TTC549 (cell line): ENCODE results near the gene GAL.
"Not testable (repeated sequence)": the region's sequence is repeated elsewhere in the genome, so short reads cannot be mapped to it uniquely, and the experiment has no call there.

ENCODE experiments used
- FAIRE-seq: peaks from 2 replicates; lab custom pipeline; 2012; peaks lifted over from hg19 to GRCh38; lab: Jason Lieb, UNC

GAL gene, protein sequence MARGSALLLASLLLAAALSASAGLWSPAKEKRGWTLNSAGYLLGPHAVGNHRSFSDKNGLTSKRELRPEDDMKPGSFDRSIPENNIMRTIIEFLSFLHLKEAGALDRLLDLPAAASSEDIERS

DNA sequence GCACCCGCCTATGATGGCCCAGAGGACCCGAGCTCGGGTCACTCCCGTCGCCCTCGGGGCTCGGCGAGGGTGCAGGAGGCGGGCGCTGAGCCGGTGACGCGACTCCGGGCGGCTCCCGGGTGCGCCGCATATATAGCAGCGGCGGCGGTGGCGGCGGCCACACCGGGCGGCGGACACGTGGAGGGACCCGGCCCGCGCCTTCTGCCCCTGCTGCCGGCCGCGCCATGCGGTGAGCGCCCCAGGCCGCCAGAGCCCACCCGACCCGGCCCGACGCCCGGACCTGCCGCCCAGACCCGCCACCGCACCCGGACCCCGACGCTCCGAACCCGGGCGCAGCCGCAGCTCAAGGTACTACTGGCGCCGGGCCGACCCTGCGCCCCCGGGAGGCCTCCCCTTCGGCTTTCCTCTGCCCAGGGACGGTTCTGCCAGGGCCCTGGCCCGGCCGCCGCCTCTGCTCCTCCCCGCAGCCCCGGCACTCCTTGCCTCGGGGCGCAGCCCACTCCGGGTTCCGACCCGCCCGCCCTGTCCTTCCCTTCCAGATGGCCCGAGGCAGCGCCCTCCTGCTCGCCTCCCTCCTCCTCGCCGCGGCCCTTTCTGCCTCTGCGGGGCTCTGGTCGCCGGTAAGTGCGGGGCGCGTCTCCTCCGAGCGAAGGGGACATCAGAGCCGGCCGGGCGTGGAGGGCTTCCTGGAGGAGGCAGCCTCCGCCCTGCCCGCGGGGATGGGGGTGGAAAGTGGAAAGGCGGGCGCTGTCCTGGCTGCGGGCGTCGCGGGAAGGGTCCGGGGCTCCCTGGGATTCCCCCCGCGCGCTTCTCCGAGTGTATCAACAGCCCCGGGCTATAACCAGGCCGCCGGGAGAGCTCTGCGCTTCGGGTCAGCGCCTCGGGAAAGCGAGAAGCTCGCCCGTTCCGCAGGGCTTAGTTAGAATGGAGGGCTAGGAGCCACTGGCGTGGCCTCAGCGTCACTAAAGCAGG lies at the start of gene GAL:
TSS of gene GAL (plus strand) at position 160 of the 972 bp plus-strand sequence. CDS start at position 540, 380 bp downstream.
- no peak for FAIRE-seq

DNA sequence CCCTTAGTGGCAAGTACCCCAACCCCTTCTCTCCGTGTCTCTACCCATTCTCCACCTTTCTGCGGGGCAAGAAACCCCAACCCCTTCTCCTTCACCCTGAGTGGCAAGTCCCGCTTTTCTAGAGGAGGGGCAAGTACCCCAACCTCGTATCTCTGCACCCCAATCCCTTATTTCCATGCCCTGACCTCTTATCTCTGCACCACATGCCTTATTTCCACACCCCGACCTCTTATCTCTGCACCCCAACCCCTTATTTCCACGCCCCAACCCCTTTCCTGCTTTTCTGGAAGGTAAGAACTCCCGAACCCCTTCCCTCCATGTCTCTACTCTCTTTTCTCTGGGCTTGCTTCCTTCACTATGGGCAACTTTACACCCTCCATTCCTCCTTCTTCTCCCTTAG lies 49.7 kb upstream of the GAL start:
- FAIRE-seq: not testable (repeated sequence)

DNA sequence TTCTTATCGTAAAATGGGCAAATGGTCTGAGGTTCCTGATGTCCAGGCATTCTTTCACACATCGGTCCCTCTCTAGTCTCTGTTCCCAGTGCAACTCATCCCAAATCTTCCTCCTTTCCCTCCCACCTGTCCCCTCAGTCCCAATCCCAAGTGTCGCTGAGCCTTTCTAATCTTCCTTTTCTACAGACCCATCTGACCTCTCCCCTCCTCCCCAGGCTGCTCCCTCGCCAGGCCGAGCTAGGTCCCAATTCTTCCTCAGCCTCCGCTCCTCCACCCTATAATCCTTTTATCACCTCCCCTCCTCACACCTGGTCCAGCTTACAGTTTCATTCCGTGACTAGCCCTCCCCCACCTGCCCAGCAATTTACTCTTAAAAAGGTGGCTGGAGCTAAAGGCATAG lies 49.2 kb upstream of the GAL start:
- not testable (repeated sequence) for FAIRE-seq

DNA sequence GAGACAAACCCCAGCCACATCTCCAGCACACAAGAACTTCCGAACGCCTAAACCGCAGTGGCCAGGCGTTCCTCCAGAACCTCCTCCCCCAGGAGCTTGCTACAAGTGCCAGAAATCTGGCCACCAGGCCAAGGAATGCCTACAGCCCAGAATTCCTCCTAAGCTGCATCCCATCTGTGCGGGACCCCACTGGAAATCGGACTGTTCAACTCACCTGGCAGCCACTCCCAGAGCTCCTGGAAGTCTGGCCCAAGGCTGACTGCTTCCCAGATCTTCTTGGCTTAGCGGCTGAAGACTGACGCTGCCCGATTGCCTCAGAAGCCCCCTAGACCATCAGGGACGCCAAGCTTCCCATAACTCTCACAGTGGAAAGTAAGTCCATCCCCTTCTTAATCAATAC lies 48.5 kb upstream of the GAL start:
- not testable (repeated sequence) for FAIRE-seq

DNA sequence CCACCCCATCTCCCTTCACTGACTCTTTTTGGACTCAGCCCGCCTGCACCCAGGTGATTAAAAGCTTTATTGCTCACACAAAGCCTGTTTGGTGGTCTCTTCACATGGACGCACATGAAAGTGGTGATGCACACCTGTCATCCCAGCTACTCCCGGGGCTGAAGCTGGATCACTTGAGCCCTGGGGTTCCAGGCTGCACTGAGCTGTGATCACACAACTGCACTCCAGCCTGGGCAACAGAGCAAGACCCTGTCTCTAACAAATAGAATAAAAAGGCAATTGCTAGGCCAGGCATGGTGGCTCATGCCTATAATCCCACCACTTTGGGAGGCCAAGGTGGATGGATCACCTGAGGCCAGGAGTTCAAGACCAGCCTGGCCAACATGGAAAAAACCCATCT lies 45.0 kb upstream of the GAL start:
- FAIRE-seq: not testable (repeated sequence)

DNA sequence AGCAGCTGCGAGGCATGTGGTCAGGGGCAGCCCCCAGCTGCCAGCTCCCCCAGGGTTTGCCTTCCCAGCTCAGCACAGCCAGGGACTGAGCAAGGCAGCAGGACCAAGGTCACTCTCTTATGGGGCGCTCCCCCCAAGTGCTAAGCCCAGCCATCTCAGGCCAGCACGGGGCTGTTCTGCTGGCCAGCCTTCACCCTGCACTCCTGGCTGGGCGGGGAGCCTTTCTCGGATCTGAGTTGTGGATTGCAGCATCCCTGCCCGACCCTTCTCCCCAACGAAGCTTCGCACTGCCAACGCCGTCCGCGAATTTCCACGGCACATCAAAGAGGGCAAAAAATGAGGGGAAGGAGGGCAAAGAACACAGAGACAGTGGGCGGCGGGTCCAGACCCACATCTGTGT lies 42.5 kb upstream of the GAL start:
- FAIRE-seq: no peak

DNA sequence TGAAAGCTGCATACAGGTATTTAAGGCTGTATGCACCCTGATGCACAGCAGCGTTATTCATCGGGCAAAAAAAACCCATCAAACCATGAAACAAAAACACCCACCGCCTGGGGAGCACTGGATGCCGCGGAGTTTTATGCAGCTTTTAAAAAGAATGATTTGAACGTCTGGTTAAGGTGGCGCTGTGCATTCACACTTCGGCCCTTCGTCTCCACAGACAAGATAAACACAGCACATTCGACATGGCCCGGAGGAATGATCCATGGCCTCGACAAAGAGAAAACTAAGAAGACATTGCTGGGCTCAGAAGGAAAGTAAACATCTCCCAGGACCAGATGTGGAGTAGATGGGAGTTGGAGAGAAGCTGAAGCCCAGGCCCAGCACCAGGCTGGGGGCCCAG lies 40.8 kb upstream of the GAL start:
- no peak for FAIRE-seq

DNA sequence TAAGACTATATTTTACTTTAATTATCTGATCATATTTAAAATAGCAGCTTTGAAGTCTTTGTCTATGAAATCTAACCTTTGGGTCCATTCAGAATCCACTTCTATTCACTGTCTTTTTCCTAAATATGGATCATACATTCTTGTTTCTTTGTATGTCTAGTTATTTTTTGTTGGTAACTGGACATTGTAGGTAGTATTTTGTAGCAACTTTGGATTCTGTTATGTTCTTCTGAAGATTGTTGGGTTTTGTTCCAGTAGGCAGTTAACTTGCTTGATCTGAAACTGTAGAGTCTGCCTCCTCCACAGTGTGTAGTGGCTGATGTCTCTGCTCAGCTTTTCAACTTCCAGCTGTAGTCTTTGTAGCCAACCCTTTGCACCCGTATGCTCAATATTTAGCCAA lies 37.5 kb upstream of the GAL start:
- no peak for FAIRE-seq

DNA sequence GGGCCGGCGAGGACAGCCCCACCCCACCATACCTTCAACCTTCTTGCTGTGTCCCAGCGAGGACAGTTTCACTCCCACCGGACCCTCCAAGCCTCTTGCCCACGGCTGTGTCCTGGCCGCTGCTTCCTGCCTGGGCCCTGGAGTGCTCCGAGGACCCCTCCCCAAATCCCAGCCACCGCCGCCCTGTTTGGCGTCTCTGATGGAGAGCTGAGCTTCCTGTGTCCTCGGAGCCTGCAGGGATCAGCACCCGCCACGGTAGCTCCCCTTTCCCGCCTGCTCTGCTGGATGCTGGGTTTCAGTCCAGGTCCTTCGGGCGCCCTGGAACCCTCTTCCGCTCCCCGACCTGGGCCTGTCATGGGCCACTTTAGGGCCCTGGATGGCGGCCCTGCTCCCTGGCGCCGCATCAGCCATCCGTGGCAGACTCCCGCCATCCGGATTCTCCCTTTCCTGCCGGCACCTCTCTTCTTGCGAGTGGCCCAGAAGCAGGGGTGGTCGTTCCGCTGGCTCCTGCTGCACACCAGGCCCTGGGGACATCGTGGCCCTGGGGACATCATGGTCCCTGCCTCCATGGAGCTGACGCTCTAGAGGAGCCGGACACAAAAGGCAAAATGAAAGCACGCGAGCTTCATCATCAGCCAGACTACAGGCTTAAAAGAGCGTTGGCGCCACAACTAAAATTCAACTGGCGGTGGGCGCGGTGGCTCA lies 34.3 kb upstream of the GAL start:
- FAIRE-seq: no peak

DNA sequence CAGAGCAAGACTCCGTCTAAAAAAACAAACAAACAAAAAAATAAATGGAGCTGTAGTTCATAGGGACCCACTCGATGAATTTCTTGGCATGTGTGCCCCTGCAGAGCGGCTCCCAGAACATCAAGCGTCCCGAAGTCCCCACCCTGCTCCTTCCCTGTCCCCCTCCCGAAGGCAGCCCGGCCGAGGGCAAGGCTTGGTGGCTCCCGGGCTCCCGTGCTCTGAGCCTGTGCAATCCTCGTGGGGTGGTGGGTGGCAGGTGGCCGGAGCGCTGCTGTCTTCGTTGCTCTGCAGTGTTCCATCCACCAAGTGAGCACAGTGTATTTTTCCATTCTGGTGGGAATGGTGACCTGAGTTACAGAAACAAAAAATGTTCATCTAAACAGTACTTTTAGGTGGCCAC lies 33.5 kb upstream of the GAL start:
- FAIRE-seq: no peak

DNA sequence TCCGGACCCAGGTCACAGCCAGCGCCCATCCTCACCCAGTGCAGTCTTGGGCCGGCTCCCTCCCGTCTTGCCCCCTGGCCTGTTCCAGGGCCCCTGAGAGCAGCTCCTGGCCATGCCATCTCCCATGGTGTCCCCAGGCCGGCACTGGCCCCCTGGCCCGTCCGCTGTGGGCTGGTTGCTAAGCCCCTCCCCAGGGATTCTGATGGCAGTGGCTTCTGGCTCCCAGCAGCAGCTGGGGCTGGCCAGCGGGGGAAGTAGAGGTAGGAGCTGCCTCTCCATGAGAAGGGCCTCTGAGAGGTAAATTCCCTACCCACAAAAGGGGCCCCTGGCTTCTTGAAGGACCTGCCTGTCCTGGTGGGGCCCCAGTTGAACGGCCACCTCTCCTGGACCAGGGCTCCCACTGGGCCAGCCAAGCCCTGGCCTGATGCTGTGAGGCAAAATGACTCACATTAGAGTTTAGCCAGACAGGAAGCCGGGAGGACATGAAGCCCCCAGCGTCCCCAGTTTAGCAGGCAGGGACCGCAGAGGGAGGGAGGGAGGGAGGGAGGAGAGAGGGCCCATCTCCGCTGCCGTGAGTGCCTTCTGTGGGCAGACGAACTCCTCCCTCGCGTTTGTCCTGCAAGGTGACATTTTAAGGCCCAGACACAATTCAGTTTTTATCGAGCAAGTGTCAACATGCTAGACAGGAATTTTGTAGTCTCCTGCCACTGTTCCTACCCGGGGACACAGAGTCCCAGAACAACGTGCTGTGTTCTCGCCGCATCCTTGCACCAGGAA lies 32.9 kb upstream of the GAL start:
- no peak for FAIRE-seq

DNA sequence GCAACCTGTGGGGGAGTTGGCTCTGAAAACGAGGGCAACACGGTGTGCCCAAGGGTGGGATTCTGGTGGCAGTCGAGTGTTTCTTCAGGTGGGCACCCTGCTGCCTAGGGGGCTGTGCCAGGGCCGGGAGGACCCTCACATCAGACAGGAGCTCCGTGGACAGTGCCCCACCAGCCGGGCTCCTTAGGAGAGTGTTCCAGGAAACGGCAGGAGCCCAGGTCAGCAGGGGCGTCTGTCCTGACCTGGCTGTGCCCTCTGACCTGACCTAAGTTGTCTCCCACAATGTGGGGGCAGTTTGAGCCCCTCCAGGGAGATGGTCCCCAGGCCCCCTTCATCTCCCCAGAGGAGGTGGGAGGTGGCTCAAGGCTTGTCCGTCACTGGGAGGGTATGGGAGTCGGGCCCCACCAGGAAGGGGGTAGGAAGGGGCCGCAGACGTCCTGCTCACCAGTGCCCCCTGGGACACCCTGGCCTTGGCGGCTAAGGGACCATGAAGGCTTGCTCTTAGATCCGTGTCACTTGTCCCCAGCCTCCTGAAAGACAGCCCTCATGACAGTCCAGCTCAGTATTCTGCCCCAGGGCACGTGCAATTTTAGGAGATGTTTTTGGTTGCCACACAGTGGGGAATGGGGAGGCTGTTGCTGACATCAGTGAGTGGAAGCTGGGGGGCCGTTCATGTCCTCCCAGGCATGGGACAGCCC lies 32.2 kb upstream of the GAL start:
- no peak for FAIRE-seq

DNA sequence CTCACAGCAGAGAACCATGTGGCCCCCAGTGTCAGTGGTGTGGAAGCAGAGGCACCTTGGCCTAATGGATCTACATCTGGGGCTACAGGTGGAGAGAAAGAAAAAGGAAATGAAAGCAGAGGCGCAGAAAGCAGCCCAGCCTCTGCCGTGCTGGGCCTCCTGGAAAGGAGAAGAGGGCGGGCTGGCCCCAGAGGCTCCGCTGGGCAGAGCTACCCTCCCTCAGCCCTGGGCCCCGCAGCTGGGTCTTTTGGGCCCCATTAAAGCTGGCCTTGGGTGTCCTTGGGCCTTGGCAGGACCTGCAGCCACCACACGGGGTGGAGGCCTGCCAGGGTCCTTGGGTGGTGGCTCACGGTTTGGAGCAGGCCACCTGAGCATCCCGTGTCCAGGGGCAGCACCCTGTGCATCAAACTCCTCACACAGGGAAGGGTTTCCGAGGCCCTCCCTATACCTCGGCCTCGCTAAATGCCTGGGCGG lies 31.6 kb upstream of the GAL start:
- no peak for FAIRE-seq

DNA sequence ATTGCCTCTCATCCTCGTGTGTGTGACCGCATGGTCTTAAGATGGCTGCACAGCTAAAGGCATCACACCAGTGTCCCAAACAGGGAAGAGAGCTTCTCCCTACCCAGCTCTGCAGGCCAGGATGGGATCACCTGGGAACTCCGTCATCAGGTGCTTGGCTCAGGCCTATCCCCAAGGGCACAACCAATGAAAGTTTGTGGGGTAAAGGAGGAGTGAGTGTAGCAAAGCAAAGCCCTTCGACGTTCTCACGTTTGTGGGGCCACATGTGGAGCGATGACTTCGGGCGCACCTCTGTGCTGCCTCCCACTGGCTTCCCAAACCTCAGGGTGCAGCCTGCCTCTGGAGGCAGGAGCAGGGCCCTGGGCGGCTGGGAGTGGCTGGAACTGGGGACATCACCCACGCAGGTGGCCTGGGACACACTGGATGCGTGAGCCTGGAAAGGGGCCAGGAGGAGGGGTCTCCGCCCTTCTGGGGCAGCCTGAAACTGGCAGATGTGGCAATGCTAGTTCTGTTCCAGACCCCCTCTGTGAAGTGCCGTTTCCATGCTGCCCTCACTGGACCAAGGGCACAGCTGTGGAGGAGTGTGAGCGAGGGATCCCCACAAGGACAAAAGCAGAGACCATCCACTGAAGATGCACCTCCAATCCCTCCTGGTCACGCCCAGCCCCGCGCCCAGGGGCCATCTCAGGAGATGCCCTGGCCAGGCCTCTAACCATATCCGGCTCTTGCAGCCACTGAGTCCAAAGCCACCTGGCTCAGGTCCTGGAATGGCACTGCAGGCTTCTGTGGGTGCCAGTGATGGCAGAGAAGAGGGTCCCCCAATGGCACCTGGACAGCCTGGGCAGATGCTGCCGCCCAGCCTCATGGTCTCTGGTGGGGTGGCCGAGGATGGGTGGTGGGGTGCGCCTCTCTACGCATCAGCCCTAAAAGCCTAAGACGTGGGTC lies 30.6 kb upstream of the GAL start:
- no peak for FAIRE-seq

DNA sequence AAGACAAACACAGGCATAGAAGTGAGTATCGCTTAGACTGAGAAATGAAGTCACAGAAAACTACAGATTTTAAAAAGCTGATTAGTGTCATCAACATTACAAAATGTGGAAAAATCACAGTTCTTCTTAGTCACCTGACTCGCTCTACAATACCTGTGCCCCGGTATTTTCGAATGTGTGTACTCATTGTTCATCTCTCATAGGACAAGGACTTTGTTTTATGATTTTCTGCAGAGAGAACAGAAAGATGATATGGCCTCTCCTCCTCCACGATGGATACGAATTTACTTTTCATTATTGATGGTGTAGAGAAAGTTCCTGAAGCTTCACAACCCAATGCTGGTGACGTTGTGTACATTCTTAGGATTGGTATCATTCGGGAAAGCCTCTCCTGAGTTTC lies 29.4 kb upstream of the GAL start:
- FAIRE-seq: no peak

DNA sequence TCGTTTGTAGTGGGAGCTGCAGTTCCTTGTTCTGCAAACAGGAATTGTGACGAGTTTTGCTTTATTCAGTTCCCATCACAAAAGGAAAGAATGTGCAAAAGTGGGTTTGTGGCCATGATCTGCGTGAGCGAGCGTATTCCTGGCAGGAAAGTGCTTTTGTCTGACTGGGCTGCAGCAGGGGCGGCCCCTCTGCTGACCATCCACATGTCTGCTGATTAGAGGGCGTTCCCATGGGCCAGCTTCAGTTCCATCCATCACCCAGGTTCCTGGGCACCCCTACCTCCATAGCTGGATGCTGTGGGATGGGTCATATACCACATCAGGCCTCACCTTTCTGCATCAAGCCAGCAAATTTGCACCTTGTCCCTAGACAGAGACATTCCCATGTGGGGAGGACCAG lies 28.9 kb upstream of the GAL start:
- FAIRE-seq: no peak

DNA sequence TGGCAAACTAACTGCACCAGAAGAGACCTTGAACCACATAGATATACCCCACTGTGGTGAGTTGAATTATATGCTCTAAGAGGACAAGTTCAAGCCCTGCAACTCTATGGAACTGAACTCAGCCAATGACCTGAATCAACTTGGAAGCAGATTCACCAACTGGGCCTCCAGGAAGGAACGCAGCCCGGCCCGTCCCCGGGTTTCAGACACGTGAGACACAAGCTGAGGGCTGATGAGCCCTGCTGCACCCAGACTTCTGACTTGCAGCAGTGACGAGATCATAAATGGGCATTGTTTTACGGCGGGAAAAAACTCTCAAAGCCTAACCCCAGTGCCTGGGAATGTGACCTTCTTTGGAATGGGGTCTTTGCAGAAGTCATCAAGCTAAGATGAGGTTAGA lies 28.5 kb upstream of the GAL start:
- FAIRE-seq: no peak

DNA sequence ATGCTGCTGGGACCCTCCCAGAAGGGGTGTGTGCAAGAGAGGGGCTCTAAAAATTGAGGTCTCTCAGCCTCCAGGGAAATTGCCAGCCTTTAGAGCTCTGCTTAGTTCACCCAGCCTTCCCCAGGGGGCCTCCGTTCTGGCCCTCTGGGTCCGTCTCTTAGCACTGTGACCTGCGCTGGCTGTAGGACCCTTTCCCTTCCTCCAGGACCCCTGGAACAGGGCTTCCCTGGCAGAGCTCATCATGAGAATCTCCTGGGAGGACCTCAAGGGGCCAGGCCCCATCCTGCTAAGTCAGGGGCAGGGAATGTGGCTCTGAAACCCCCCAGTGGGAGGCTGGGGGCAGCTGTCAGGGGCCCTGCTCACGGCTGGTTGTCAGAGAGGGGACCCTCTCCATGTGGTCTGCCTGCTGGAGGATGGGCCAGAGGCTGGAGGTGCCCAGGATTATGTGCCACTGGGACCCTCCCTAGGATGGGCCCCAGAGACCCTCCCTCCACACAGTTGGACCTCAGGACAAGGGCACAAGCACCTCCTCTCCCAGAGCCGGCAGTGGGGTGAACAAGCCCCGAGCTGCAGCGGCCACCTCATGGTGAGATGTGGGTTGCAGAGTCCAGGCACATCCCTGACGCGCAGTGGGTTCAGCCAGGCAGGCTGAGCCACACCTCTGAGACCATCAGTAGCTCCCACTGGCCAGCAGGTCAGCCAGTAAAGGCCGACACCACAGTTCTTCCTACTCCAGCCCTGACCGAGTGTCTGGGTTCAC lies 27.1 kb upstream of the GAL start:
- FAIRE-seq: no peak

DNA sequence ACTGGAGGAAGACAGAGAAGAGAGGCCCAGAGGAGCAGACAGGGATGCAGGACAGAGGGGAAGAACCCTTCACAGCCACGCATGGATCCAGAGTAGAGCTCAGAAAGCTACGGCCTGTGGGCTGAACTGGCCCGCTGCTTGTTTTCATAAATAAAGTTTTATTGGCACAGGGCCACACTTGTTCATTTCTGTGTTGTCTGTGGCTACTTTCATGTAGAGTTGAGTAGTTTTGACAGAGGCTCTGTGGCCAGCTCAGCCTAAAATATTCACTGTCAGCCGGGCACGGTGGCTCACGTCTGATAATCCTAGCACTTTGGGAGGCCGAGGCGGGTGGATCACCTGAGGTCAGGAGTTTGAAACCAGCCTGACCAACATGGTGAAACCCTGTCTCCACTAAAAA lies 26.2 kb upstream of the GAL start:
- no peak for FAIRE-seq

DNA sequence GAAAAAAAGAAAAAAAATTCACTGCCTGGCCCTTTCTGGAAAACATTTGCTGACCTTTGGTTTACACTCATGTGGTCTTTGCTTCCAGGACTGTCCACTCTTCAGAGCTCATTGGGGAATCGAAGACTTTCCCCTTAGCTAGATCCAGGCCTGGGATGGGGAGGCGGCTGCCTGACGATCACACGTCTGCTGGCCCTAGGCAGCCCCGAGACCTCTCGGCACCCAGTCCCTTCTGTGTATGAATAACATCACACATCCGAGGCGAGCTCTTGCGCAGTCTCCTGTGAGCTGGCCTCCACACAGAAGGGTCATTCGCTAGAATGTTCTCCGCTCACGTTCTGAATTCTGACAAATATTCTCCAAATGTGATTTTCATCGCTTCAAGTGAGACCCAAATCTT lies 25.7 kb upstream of the GAL start:
- no peak for FAIRE-seq
